Left cardiac atrium (tissue), 4 donors: ENCODE data around the gene SPTBN4. TPM values are rescaled to one million over a fixed set of nuclear protein-coding genes. Genes with fewer than 3 reads are reported as not detected.

Source experiments
- ATAC-seq, 2 donors: fragments of 200-7000 bp; cut with Tn5 transposase; one replicate each; pipeline ENCODE4 v1.9.1; 2020; ENCODE audit warnings: mild to moderate bottlenecking in 2 of 2, moderate library complexity in 2 of 2
- DNase-seq: peaks from one replicate; pipeline ENCODE4 v3.0.0-alpha.2; 2020
- intact Hi-C, 2 donors: fragments of 100-400 bp; cut with DNase I; formaldehyde crosslinking; loops; one replicate each; pipeline versions ENCODE4 v1.14.1 to v1.15.1; 2022 to 2023
- total RNA-seq, 2 donors: library from RNA; stranded (reverse); fragmentation: NEBNext Ultra II Directional; extraction: Animal tissue kit (Norgen Biotek cat#: 25700); gene quantifications; one replicate each; pipeline ENCODE4 v1.2.1, GENCODE V29; 2021
- donor health status: DM: no; HTN: yes; CAD: no.
- donor health status: DM: no; HTN: yes; CAD: no; lungs with severe emphysema.
- donor health status: DM: yes; HTN: yes; CAD: no.
- donor health status: Dilated cardiomyopathy.

SPTBN4 gene
- total RNA-seq, 2 donors from 2014 or later = 3.4 to 4.8 TPM

- ATAC-seq (no peak), DNase-seq (no peak)
- intact Hi-C loops = no loop called here
Measured at GRCh38 chr19:40567750-40568494, 101.1 kb downstream of the SPTBN4 start.

DNA sequence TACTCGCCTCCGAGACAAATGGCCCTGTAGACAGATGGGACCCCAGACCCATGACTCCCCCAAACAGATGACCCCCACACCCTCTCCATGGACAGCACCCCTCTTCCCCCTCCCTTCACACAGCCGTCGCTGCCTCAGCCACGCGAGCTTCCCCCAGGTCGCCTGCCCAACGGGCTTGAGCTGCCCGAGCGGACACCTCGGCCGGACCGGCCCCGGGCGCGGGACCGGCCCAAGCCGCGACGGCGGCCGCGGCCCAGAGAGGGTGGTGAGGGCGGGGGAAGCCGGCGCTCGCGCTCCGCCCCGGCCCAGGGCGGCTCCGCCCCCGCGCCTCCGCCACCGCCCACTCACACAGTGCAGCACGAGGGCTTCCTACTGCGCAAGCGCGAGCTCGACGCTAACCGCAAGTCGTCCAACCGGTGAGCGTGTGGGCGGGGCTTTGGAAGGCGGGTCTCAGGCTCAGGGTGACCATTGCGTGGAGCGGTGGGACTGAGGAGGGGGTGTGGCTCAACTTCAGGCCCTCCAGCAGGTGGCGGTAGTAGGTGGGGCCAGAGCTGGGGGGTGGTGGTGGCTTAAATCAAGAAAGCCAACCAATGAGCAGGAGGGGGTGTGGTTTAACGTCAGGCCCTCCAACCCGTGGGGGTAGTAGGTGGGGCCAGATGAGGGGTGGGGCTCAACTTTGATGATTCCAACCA lies 103.7 kb downstream of the SPTBN4 start:
- DNase-seq (peak; percentile 100), ATAC-seq (peak; percentile 96 to 98)
- intact Hi-C loops = no loop called here

DNA sequence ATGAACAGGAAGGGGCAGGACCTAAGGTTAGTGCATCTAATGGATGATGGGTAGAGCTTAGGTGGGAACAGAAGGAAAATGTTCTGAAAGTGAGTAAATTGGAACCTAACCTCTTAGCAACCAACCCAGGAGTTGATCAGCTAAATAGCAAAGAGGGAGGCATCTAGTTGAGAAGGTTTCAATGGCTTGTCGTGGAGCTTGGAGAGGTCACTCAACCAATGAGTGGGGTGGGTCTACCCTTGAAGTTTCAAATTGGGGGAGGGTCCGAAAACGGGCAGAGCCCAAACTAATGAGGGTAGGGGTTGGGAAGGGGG lies 104.2 kb downstream of the SPTBN4 start:
- intact Hi-C loops = no loop called here
- DNase-seq = no peak
- no peak for ATAC-seq

DNA sequence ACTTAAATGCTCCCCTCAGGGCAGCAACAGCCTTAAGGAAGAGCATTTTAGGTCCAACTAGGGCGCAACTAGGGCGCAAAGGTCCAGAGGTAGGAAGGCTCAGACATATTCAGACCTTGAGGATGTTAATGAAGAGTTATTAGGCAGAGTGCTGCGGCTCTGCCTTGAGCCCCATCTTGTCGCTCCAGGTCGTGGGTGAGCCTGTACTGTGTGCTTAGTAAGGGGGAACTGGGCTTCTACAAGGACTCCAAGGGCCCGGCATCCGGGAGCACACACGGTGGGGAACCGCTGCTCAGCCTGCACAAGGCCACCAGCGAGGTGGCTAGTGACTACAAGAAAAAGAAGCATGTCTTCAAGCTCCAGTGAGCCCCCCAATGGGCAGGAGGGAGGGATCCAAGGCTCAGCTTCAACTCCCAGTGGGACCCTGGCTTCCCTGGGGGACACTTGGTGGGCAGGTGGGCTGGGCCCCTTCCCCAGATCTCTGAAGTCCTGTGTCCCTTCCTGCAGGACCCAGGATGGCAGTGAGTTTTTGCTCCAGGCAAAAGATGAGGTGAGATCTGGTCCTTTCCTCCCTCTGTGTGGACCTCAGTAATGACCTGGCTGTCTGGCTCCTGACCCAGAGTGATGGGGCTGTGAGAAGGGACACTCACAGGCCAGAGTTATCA lies 105.2 kb downstream of the SPTBN4 start:
- DNase-seq (no peak), ATAC-seq (no peak)
- intact Hi-C loops = no loop called here

DNA sequence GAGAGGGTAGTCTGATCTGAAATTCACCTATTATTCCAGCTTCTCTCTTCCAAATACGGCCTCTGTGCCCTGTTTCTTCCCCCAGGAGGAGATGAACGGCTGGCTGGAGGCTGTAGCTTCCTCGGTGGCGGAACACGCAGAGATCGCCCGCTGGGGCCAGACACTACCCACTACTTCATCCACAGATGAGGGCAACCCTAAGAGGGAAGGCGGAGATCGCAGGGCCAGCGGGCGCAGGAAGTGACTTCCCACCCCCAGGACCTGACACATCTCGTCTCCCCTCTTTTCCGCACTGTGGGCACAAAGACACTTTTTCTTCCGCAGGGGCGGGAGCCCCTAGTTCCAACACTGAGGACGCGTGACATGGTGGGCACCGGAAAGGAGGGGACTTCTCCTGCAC lies 108.5 kb downstream of the SPTBN4 start:
- intact Hi-C loops = no loop called here
- no peak for DNase-seq

GRCh38 chr19:40576151-40576584 lies 109.4 kb downstream of the SPTBN4 start:
- intact Hi-C loops = no loop called here
- no peak for DNase-seq
- peak in 1 of 2 donors; percentile 5 for ATAC-seq

More for the DNA sequence above, 108.5 kb downstream of the SPTBN4 start:
- no peak for ATAC-seq

GRCh38 chr19:40576585-40577451 lies 110.0 kb downstream of the SPTBN4 start, which contains the start of gene SHKBP1:
Gene SHKBP1 (plus strand): TSS chr19:40576873. CDS start chr19:40576900, 27 bp downstream.
- DNase-seq = peak; percentile 96
- intact Hi-C loops = no loop called here
- peak; percentile 99 for ATAC-seq

GRCh38 chr19:40578442-40578908 lies 111.7 kb downstream of the SPTBN4 start:
- no peak for ATAC-seq
- DNase-seq = no peak
- intact Hi-C loops = no loop called here

DNA sequence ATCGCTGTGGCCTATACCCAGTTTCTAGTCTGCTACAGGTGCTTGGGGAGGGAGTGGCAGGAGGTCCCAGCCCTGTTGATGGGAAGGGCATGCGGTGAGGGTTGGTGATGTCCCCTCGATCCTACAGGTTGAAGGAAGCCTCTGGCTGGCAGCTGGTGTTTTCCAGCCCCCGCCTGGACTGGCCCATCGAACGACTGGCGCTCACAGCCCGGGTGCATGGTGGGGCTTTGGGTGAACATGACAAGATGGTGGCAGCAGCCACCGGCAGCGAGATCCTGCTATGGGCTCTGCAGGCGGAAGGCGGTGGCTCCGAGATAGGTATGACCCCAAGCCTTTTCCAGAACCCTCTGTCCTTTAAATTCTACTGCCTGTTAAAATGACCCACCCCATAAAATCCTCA lies 113.8 kb downstream of the SPTBN4 start:
- no peak for ATAC-seq
- intact Hi-C loops = no loop called here
- no peak for DNase-seq

DNA sequence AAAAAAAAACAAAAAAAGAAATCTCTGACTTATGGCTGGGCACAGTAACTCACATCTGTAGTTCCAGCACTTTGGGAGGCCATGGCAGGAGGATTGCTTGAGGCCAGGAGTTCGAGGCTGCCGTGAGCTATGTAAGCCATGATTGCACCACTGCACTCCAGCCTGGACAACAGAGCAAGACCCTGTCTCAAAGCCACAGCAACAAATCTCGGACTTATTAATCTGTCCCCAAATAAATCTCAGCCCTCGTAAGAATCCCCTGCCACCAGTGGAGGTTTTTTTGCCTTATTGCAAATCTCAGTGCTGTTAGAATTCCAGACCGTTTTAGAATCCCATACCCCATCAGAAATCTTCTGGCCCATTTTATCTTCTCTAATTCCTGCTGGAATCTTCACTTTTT lies 114.7 kb downstream of the SPTBN4 start:
- intact Hi-C loops = no loop called here
- DNase-seq = no peak
- ATAC-seq = no peak

GRCh38 chr19:40582467-40582866 lies 115.7 kb downstream of the SPTBN4 start:
- no peak for DNase-seq
- intact Hi-C loops = no loop called here
- no peak for ATAC-seq

- DNase-seq (no peak), ATAC-seq (no peak)
- intact Hi-C loops = no loop called here
Measured at GRCh38 chr19:40583283-40583682, 116.5 kb downstream of the SPTBN4 start.

GRCh38 chr19:40584007-40584406 lies 117.2 kb downstream of the SPTBN4 start:
- DNase-seq (no peak), ATAC-seq (no peak)
- intact Hi-C loops = no loop called here

DNA sequence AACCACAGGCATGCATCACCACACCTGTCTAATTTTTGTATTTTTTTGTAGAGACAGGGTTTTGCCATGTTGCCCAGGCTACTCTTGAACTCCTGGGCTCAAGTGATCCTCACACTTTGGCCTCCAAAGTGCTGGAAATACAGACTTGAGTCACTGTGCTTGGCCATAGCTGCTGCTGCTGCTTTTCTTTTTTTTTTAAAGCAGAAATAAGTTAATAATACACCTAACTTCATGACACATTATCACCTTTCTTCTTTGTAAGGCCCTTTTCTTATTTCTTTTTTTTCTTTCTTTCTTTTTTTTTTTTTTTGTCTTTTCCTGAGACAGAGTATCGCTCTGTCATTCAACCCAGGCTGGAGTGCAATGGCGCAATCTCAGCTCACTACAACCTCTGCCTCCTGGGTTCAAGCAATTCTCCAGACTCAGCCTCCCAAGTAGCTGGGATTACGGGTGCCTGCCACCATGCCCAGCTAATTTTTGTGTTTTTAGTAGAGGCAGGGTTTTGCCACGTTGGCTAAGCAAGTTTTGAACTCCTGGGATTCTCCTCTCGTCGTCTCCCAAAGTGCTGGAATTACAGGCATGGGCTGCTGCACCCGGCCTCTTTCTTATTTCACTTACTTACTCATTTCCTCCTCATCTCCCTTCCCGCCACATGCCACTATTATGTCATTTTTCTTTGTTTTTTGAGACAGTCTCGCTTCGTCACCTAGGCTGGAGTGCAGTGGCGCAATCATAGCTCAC lies 118.6 kb downstream of the SPTBN4 start:
- DNase-seq (no peak), ATAC-seq (no peak)
- intact Hi-C loops = no loop called here

- no peak for DNase-seq
- intact Hi-C loops = no loop called here
- no peak for ATAC-seq
Measured at GRCh38 chr19:40585982-40586422, 119.2 kb downstream of the SPTBN4 start.

- ATAC-seq (no peak), DNase-seq (no peak)
- intact Hi-C loops = no loop called here
Measured at GRCh38 chr19:40586611-40587010, 119.8 kb downstream of the SPTBN4 start.

DNA sequence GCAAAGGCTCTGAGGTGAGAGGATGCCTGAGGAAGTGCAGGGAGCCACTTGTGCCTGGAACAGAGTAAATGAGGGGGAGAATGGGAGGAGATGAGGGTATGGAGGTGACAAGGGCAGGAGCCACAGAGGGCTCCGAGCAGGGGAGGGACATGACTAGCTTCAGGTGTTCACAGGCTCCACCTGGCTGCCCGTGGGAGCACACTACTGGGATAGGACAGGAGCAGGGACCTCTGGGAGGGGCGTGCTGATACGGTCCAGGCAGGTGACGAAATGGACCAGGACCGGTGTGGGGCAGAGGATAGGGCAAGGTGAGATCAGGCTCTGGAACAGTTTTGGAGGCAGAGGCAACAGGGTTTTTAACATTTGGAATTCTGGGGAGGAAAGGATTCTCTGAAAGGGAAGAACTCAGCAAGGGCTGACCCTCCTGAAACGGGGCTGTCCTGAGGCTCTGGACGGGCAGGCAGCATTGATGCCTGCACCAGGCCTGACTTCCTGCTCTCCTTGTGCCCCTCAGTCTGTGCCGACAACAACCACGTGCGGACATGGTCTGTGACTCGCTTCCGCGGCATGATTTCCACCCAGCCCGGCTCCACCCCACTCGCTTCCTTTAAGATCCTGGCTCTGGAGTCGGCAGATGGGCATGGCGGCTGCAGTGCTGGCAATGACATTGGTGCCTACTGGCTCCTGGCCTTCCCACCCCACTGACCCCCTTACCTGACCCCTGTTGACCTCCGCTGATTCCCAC lies 121.5 kb downstream of the SPTBN4 start:
- no peak for DNase-seq
- no peak for ATAC-seq
- intact Hi-C loops = no loop called here
